ENCODE measurements around the gene ZKSCAN1.
"Not testable (repeated sequence)": the region's sequence is repeated elsewhere in the genome, so short reads cannot be mapped to it uniquely, and the experiment has no call there.

Gene ZKSCAN1

GRCh38 chr7:100015232-100016214, at the start of gene ZKSCAN1:
ZKSCAN1 (plus strand) TSS chr7:100015596; CDS start chr7:100023507, 7,911 bp downstream.
- DNase-seq, result peak; percentile 92

GRCh38 chr7:99969298-99969697, 46.1 kb upstream of the ZKSCAN1 start:
- DNase-seq, result no peak

- DNase-seq, result peak; percentile 11
Measured at GRCh38 chr7:99969813-99970212, 45.6 kb upstream of the ZKSCAN1 start.

- no peak for DNase-seq
Measured at GRCh38 chr7:99971242-99971641, 44.2 kb upstream of the ZKSCAN1 start.

- not testable (repeated sequence) for DNase-seq
Measured at GRCh38 chr7:99973817-99974216, 41.6 kb upstream of the ZKSCAN1 start.

- no peak for DNase-seq
Measured at GRCh38 chr7:99974681-99975080, 40.7 kb upstream of the ZKSCAN1 start.

GRCh38 chr7:99975782-99976521, 39.4 kb upstream of the ZKSCAN1 start, which contains the start of gene AZGP1:
AZGP1 (minus strand) TSS chr7:99976031; CDS start chr7:99976020, 11 bp downstream.
- no peak for DNase-seq

GRCh38 chr7:99976626-99977025, 38.8 kb upstream of the ZKSCAN1 start:
- no peak for DNase-seq

- DNase-seq, result peak; percentile 59
Measured at GRCh38 chr7:99979814-99980225, 35.6 kb upstream of the ZKSCAN1 start.

- not testable (repeated sequence) for DNase-seq
Measured at GRCh38 chr7:99980448-99980872, 34.9 kb upstream of the ZKSCAN1 start.

- DNase-seq, result not testable (repeated sequence)
Measured at GRCh38 chr7:99981066-99981465, 34.3 kb upstream of the ZKSCAN1 start.

- no peak for DNase-seq
Measured at GRCh38 chr7:99984593-99984992, 30.8 kb upstream of the ZKSCAN1 start.

- not testable (repeated sequence) for DNase-seq
Measured at GRCh38 chr7:99987306-99987705, 28.1 kb upstream of the ZKSCAN1 start.

GRCh38 chr7:99987846-99988245, 27.6 kb upstream of the ZKSCAN1 start:
- no peak for DNase-seq

GRCh38 chr7:99990460-99990852, 24.9 kb upstream of the ZKSCAN1 start:
- DNase-seq, result no peak

- not testable (repeated sequence) for DNase-seq
Measured at GRCh38 chr7:99991543-99991942, 23.9 kb upstream of the ZKSCAN1 start.

- DNase-seq, result no peak
Measured at GRCh38 chr7:99992330-99993038, 22.9 kb upstream of the ZKSCAN1 start.

GRCh38 chr7:99994819-99995218, 20.6 kb upstream of the ZKSCAN1 start:
- no peak for DNase-seq

- no peak for DNase-seq
Measured at GRCh38 chr7:99996755-99997544, 18.4 kb upstream of the ZKSCAN1 start.

- DNase-seq, result no peak
Measured at GRCh38 chr7:99997545-99998137, 17.8 kb upstream of the ZKSCAN1 start.

GRCh38 chr7:100000239-100000638, 15.2 kb upstream of the ZKSCAN1 start:
- DNase-seq, result no peak
